ENCODE measurements around the gene PPP2R1B.

GRCh38 chr11:111698852-111699559, 67.2 kb downstream of the PPP2R1B start:
- TF ChIP-seq, protein P1, sequence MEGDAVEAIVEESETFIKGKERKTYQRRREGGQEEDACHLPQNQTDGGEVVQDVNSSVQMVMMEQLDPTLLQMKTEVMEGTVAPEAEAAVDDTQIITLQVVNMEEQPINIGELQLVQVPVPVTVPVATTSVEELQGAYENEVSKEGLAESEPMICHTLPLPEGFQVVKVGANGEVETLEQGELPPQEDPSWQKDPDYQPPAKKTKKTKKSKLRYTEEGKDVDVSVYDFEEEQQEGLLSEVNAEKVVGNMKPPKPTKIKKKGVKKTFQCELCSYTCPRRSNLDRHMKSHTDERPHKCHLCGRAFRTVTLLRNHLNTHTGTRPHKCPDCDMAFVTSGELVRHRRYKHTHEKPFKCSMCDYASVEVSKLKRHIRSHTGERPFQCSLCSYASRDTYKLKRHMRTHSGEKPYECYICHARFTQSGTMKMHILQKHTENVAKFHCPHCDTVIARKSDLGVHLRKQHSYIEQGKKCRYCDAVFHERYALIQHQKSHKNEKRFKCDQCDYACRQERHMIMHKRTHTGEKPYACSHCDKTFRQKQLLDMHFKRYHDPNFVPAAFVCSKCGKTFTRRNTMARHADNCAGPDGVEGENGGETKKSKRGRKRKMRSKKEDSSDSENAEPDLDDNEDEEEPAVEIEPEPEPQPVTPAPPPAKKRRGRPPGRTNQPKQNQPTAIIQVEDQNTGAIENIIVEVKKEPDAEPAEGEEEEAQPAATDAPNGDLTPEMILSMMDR (IDR thresholded peaks at IDR 0.05; ENCODE audit: insufficient read depth, low read depth, low read length) = no peak
- no peak for TF ChIP-seq EZH2 (IDR thresholded peaks at IDR 0.05; ENCODE audit: insufficient read depth, low read length)

All from astrocyte (in vitro differentiated cells and primary cell).